Renal pelvis (tissue), 4 donors: ENCODE results near the gene RASGRF1. TPM values are rescaled to one million over a fixed set of nuclear protein-coding genes. Genes with fewer than 3 reads are reported as not detected.

ENCODE experiments used
- DNase-seq: peaks from one replicate; pipeline ENCODE4 v3.0.0-alpha.2; 2013
- polyA plus RNA-seq, 3 donors: library from polyadenylated mRNA; unstranded; fragments of 120-200 nt; gene quantifications; one replicate each; pipeline ENCODE4 v1.2.1, GENCODE V29; 2013; ENCODE audit not compliant: insufficient read length in 3 of 3

RASGRF1 gene
- polyA plus RNA-seq, 3 donors: 0.40 to 0.51 (median 0.41) TPM

DNA sequence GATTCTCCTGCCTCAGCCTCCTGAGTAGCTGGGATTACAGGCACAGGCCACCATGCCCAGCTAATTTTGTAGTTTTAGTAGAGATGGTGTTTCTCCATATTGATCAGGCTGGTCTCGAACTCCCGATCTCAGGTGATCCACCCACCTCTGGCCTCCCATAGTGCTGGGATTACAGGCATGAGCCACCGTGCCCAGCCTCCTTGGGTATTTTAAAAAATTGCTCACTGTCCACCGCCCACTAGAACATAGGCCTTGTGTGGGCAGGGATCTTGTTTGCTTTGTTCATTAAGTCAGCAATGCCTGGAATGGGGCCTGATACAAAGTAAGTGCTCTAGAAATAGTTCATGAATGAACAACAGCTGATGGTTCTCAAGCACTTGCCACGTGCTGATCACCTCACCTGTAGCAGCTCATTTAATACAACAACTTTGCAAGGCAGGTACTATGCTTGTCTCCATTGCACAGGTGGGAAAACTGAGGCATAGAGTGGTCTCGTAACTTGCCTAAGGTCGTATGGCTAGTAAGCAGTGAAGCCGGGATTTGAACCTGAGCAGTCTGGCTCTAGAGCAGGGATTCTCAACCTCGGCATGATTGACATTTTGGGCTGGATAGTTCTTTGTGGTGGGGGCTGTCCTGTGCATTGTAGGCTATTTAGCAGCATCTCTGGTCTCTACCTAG lies 133.0 kb downstream of the RASGRF1 start:
- no peak for DNase-seq

DNA sequence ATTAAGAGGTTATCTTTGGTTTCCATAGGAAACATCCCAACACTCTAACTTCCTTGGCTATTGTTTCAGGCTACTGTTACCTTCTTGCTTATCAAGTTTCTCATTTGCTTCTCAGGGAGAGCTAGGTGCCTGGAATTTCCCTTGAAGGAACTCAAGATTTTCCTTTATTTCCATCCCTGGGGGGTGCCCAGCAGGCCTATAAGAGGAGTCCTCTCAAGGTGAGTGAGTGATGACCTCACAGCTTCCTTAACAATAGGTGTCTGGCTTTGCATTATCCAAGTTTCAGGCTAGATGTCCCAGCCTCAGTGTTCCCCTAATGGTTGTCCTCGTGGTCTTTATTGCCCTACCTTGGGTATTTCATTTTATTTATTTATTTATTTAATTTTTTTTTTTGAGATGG lies 133.6 kb downstream of the RASGRF1 start:
- no peak for DNase-seq

- no peak for DNase-seq
Observed at GRCh38 chr15:78955355-78955754, 135.2 kb downstream of the RASGRF1 start.

GRCh38 chr15:78951841-78952238 lies 138.7 kb downstream of the RASGRF1 start:
- DNase-seq: no peak

GRCh38 chr15:78950902-78951840 lies 139.4 kb downstream of the RASGRF1 start:
- DNase-seq: no peak

DNA sequence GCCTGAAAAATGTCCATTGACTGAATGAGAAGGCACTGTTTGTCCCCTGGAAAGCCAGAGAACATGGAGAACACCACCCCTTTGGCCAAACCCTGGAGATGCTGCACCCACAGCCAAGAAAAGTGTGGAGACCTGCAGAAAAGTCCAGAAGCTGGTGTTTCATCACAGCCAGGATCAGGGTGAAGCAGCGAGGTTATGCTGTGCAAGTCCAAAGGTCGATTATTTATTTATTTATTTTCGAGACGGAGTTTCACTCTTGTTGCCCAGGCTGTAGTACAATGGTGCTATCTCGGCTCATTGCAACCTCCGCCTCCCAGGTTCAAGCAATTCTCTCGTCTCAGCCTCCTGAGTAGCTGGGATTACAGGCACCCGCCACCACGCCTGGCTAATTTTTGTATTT lies 140.2 kb downstream of the RASGRF1 start:
- DNase-seq: no peak

DNA sequence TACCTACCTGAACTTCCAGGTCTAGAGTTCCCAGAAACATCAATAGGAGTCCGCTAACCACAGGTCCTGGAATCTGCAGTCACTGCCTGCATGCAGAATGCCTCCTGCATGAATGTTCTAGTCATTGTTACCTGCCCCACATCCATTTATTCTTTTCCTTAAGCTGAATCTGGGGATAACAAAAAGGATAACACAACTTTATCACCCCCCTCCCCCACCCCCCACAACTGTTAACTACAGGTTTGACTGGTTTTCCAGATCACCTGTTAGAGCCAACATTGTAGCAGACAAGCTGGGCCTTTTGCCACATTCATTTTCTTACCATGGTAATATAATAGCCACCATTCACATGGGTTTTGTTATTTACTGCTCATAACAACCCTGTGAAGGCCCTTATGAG lies 141.1 kb downstream of the RASGRF1 start:
- DNase-seq: no peak

DNA sequence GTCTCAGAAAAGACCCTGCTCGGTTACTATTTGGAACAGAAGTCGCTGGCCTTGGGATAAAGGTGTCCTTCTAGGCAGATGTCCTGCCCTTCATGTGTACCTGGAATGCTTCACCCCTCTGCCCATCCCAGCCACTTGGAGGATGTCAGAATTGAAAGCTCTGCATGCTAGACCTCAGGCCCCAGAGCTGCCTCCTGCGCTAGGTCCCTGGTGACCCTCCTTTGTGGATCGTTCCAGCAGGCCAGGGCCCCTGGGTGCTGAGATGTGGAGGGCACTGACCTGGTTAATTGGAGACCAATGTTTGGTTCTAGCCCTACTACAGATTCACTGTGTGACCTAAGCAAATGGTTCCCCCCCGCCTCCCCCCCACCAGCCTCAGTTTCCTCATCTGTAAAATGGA lies 143.1 kb downstream of the RASGRF1 start:
- no peak for DNase-seq

- DNase-seq: no peak
Observed at GRCh38 chr15:78946493-78946892, 144.1 kb downstream of the RASGRF1 start.

GRCh38 chr15:78944669-78945407 lies 145.7 kb downstream of the RASGRF1 start, which contains the start of gene CTSH:
TSS of gene CTSH (minus strand) at chr15:78945046. CDS start at chr15:78944981, 65 bp downstream.
- peak; percentile 76 for DNase-seq

DNA sequence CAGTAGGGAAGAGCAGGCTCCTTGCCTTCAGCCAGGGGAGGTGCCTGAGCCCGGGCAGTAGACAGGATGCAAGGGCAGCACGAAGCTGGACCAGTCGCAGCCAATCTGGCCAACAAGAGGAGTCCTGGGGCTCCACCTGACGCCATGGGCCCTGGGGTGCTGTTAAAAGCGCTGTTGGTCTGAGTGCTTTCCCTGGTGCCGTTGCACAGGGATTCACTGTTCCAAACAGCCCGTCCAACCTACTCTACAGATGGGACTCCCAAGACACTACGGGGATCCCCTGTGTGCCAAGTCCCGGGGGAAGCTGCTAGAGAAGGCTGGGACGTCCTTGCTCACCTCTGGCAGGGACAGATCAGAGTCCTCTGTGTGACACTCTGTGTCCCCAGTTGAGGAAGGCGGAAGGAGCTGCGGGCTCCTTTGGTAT lies 146.4 kb downstream of the RASGRF1 start:
- no peak for DNase-seq

DNA sequence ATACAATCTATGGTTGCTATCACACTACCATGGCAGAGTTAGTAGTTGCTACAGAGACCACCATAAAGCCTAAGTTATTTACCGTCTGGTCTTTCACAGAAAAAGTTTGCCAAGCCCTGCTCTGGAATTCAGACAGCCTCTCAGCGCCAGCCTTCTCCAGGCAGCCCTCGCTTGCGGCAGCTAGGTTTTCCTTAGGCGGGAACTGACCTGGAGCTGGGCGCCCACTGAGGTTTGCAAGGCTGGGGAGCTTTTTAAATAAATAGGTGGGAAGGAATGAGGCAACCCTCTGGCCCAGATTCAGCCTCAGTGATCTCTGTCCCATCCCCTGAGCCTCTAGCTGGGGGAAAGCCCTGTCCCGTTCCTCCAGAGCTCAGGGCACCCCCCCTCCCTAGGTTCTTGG lies 146.9 kb downstream of the RASGRF1 start:
- no peak for DNase-seq

DNA sequence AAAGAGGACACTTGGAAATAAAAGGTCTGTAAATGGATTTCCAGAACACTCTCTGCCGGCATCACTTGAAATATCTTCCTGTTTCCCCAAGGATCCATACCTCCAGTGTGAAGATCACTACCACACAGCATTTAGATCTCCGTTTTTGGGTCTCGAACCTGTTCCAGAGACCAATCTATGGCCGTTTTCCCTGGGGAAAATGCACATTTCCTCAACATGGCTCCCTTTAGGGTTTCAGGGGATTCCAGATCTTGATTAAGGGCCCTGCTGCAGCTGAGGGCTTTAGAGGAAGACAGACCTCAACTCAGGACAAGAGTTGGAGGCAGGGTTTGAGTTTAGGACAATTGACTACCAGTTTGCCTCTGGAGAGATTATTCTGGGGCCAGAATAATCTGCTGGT lies 147.8 kb downstream of the RASGRF1 start:
- no peak for DNase-seq

GRCh38 chr15:78938658-78939488 lies 151.7 kb downstream of the RASGRF1 start:
- DNase-seq: no peak

DNA sequence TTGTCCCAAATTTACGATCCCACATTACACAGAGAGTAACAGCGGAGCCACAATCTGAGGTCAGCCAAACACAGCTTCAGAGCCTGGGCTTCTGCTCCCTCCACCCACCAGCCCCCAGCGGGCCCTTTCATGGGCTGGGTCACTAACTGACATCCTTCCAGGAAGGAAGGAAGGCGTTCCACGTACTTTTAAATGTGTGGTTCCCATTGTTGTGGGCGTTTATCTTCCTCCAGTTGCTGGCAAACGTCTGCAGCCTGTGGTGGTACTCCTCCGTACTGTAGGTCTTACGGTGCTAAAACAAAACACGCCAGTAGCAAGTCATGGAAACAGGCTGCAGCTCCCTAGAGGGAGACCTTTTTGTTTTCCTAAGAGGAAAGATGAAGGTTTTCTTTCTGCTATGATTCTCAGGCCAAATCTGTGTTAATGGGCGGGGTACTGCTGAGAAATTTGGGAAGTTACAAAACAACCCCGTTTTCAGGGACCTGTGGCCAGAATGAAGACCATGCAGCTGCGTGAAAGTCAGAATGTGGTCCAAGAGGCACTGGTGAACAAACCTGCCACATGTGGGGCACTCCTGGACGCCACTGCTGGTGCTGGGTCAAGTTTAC lies 153.3 kb downstream of the RASGRF1 start:
- no peak for DNase-seq

DNA sequence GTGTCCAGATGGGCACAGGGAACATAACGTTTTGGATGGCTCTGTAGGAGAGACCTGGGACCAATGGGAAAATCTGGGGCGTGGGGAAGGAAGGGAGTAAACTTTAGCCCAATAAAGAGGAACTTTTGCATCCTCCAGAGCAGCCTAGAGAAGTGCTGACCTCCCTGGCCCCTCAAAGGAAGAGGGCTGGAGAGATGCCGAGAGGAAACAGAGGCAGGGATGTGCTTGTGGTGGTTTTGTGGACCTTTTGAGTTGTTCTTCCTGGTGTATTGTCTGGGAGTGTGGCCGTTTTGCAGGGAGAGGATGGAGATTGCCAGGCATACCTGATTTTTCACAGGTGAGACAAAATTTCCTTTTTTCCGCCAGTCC lies 155.9 kb downstream of the RASGRF1 start:
- DNase-seq: no peak

- peak; percentile 43 for DNase-seq
Observed at GRCh38 chr15:78933823-78934654, 156.5 kb downstream of the RASGRF1 start.

DNA sequence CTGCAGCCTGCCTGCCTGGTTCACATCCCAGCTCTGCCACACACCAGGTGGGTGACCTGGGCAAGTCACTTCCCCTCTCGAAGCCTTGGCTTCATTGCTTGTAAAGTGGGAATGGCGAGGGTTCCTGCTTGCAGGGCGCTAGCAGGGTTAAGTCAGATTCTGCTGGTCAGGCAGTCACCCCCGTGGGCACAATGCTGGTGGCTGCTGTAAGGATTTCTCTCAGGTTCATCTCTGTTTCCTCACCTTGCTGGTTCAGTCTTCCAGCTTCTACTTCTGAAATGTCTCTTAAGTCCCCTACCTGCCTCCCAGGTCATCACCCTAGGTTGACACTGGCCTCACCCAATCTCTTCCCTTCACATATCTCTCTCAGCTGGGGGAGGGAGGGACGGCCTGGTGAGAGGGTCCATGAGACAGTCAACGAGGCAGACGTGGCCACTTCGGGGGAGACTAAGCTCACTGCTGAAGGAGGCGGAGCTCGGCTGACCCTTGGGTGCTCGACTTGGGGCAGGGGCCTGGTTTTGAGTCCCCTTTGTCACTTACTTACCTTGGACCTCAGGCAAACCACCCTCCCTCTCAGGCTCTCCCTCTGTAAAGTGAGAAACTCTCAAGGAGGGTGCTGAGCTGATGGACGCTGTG lies 157.3 kb downstream of the RASGRF1 start:
- DNase-seq: no peak

- DNase-seq: no peak
Observed at GRCh38 chr15:78932258-78932808, 158.2 kb downstream of the RASGRF1 start.
